Cardiac muscle cell (in vitro differentiated cells and primary cell): Measurements from ENCODE around the gene RBM28. TPM values are rescaled to one million over a fixed set of nuclear protein-coding genes. Genes with fewer than 3 reads are reported as not detected.

Experiments
- DNase-seq, 2 donors: peaks; one replicate each; pipeline versions ENCODE4 v3.0.0 to v3.0.0-alpha.2; 2010 to 2017; ENCODE audit warnings: low read depth in 1 of 2, low spot score in 1 of 2
- H3K27ac ChIP-seq: fragments of 200-600 bp; sonication (generic); 2 replicates; pipeline ENCODE4 v1.5.1; 2016
- H3K27me3 ChIP-seq: fragments of 200-600 bp; sonication (generic); 2 replicates; pipeline ENCODE4 v1.6.0; 2016; ENCODE audit warnings: control low read depth
- H3K36me3 ChIP-seq: fragments of 200-600 bp; sonication (generic); 2 replicates; pipeline ENCODE4 v1.5.1; 2016; ENCODE audit warnings: control low read depth
- H3K4me1 ChIP-seq: fragments of 200-600 bp; sonication (generic); 2 replicates; pipeline ENCODE4 v1.8.1; 2017; ENCODE audit warnings: low read depth, mild to moderate bottlenecking, mixed run types
- H3K4me3 ChIP-seq: fragments of 200-600 bp; sonication (generic); 2 replicates; pipeline ENCODE4 v1.5.1; 2016; ENCODE audit warnings: mild to moderate bottlenecking
- H3K9me3 ChIP-seq: fragments of 200-600 bp; sonication (generic); 2 replicates; pipeline ENCODE4 v1.5.1; 2017; ENCODE audit warnings: low read depth, mild to moderate bottlenecking, control low read depth
- CTCF ChIP-seq: IDR thresholded peaks from 2 replicates; pipeline ENCODE4 v1.5.1; 2012; ENCODE audit warnings: low read depth, mild to moderate bottlenecking, low read length
- polyA plus RNA-seq: library from polyadenylated mRNA; unstranded; fragments of >200 nt; fragmentation: Nextera tagmentation; extraction: Ambion mirVana; gene quantifications from 2 replicates; pipeline ENCODE4 v1.2.1, GENCODE V29; 2016
- total RNA-seq: library from RNA; depleted of rRNA; stranded (reverse); fragments of >200 nt; gene quantifications from 2 replicates; pipeline ENCODE4 v1.2.3, GENCODE V29; 2016

RBM28 gene
- total and polyA plus RNA-seq, 2 experiments from 2014 or later: 23.0 to 26.4 TPM

GRCh38 chr7:128279124-128279713 lies 64.5 kb downstream of the RBM28 start:
- no peak overlapping the region for H3K4me3 ChIP-seq
- H3K9me3 ChIP-seq: no peaks in the 10 kb centered on the region
- H3K4me1 ChIP-seq: no peaks in the 10 kb centered on the region
- H3K36me3 ChIP-seq: no peaks in the 10 kb centered on the region
- H3K27me3 ChIP-seq: no peaks in the 10 kb centered on the region
- H3K27ac ChIP-seq: no peak overlapping the region
- DNase-seq: no peak
- TF ChIP-seq CTCF: no peak

GRCh38 chr7:128278366-128278765 lies 65.3 kb downstream of the RBM28 start:
- TF ChIP-seq CTCF: no peak
- no peaks in the 10 kb centered on the region for H3K4me1 ChIP-seq
- no peak overlapping the region for H3K27ac ChIP-seq
- H3K4me3 ChIP-seq: no peak overlapping the region
- no peak for DNase-seq
- H3K36me3 ChIP-seq: no peaks in the 10 kb centered on the region
- no peaks in the 10 kb centered on the region for H3K27me3 ChIP-seq
- no peaks in the 10 kb centered on the region for H3K9me3 ChIP-seq

- DNase-seq: no peak
- no peak for TF ChIP-seq CTCF
- H3K36me3 ChIP-seq: no peaks in the 10 kb centered on the region
- H3K9me3 ChIP-seq: no peaks in the 10 kb centered on the region
- H3K27me3 ChIP-seq: peaks cover 15% of the 10 kb centered on the region
- H3K27ac ChIP-seq: no peak overlapping the region
- no peaks in the 10 kb centered on the region for H3K4me1 ChIP-seq
- H3K4me3 ChIP-seq: no peak overlapping the region
These were observed 68.0 kb downstream of the RBM28 start for GRCh38 chr7:128275681-128276080.

GRCh38 chr7:128274884-128275603 lies 68.7 kb downstream of the RBM28 start:
- peaks cover 15% of the 10 kb centered on the region for H3K27me3 ChIP-seq
- H3K9me3 ChIP-seq: no peaks in the 10 kb centered on the region
- DNase-seq: no peak

GRCh38 chr7:128274246-128274883 lies 69.3 kb downstream of the RBM28 start:
- H3K4me1 ChIP-seq: no peaks in the 10 kb centered on the region
- H3K27ac ChIP-seq: no peak overlapping the region
- H3K36me3 ChIP-seq: no peaks in the 10 kb centered on the region
- peaks cover 15% of the 10 kb centered on the region for H3K27me3 ChIP-seq
- no peak for TF ChIP-seq CTCF
- H3K4me3 ChIP-seq: no peak overlapping the region
- no peaks in the 10 kb centered on the region for H3K9me3 ChIP-seq
- DNase-seq: no peak

More at GRCh38 chr7:128274884-128275603, 68.7 kb downstream of the RBM28 start:
- H3K27ac ChIP-seq: no peak overlapping the region
- no peaks in the 10 kb centered on the region for H3K4me1 ChIP-seq
- no peak overlapping the region for H3K4me3 ChIP-seq
- no peak for TF ChIP-seq CTCF
- no peaks in the 10 kb centered on the region for H3K36me3 ChIP-seq
